Measurements from ENCODE around the gene ISM2.

DNA sequence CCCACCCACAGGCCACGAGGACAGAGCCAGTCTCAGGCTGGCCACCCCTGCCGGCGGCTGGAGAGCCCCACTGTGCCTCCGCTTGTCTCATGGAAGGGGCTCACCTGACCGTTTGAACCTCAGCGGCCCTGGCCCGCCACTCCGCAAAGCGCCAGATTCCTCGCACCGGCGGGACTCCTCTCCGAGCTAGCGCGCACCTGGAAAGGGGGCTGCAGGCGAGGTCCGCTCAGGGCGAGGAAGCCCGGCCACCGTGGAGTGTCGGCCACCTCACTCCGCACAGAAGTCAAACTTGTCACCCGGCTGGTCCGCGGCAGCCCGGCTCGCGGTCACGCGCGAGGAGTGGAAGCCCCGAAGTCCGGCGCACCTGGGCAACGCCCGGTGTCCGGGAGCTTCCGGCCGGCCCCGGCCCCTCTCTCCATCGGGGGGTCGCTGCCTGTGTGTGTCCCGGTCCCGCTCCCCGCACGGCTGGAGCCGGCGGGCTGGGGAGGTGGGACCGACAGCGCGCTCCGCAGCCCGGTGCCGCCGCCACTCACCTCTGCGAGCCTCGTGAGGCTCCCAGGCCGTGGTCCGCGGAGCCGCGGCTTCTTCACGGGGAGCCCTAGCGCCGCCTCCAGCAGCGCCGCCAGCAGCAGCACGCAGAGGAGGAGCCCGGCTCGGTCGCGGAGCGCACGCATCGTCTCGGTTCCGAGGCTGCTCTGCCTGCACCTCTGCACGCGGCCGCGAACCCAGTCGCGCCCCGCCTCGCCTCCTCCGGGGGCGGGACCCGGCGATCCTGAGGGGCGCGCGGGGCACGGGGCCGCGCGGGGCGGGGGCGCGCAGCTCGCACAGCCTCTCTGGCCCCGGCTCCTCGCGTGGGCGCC is at the start of gene ISM2:
- TF ChIP-seq, protein P1, sequence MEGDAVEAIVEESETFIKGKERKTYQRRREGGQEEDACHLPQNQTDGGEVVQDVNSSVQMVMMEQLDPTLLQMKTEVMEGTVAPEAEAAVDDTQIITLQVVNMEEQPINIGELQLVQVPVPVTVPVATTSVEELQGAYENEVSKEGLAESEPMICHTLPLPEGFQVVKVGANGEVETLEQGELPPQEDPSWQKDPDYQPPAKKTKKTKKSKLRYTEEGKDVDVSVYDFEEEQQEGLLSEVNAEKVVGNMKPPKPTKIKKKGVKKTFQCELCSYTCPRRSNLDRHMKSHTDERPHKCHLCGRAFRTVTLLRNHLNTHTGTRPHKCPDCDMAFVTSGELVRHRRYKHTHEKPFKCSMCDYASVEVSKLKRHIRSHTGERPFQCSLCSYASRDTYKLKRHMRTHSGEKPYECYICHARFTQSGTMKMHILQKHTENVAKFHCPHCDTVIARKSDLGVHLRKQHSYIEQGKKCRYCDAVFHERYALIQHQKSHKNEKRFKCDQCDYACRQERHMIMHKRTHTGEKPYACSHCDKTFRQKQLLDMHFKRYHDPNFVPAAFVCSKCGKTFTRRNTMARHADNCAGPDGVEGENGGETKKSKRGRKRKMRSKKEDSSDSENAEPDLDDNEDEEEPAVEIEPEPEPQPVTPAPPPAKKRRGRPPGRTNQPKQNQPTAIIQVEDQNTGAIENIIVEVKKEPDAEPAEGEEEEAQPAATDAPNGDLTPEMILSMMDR (IDR thresholded peaks at IDR 0.05; ENCODE audit: low read depth, low read length): no peak
- TF ChIP-seq EZH2phosphoT487 (IDR thresholded peaks at IDR 0.05; ENCODE audit: low read depth): no peak
